K562 (cell line): ENCODE measurements around the gene XKR7. TPM values are rescaled to one million over a fixed set of nuclear protein-coding genes. Genes with fewer than 3 reads are reported as not detected.

Experiments
- ARID3A ChIP-seq: IDR thresholded peaks from 2 replicates; pipeline ENCODE4 v1.6.1; 2012; ENCODE audit warnings: low read depth, low read length, improper control_type of control experiment, borderline replicate concordance
- BRF2 ChIP-seq: IDR thresholded peaks from 3 replicates; pipeline ENCODE4 v1.6.1; 2011; ENCODE audit warnings: borderline replicate concordance, mild to moderate bottlenecking; ENCODE audit not compliant: insufficient read length, insufficient read depth
- KLF13 ChIP-seq: fragments of 450-650 bp; IDR thresholded peaks from 2 replicates; pipeline ENCODE4 v1.6.1; 2016; ENCODE audit warnings: missing genetic modification characterization, low read depth, mild to moderate bottlenecking, missing compliant biosample characterization, moderate library complexity, borderline replicate concordance
- MXD1 ChIP-seq: fragments of 250-450 bp; sonication (Bioruptor Pico); IDR thresholded peaks from 2 replicates; pipeline ENCODE4 v1.8.0; 2021; ENCODE audit warnings: borderline replicate concordance, mild to moderate bottlenecking, moderate library complexity; ENCODE audit not compliant: poor library complexity, severe bottlenecking
- NONO ChIP-seq, 2 experiments: fragments of 200-400 bp in 1 of 2; fragments of 450-650 bp in 1 of 2; formaldehyde crosslinking in 1 of 2; IDR thresholded peaks; 2 replicates each; pipeline ENCODE4 v1.6.1; 2017; ENCODE audit warnings: low read depth in 2 of 2, mild to moderate bottlenecking in 2 of 2, moderate library complexity in 2 of 2, low read length in 1 of 2
- RBM14 ChIP-seq: fragments of 200-400 bp; formaldehyde crosslinking; IDR thresholded peaks from 2 replicates; pipeline ENCODE4 v1.6.1; 2018; ENCODE audit warnings: low read depth, mild to moderate bottlenecking, low read length, moderate library complexity, borderline replicate concordance; ENCODE audit not compliant: insufficient read depth
- ZNF121 ChIP-seq: sonication (generic); formaldehyde crosslinking; conservative IDR thresholded peaks from 2 replicates; pipeline ENCODE4 v1.8.0; 2022; ENCODE audit warnings: missing genetic modification reagents
- ZNF282 ChIP-seq: sonication (generic); formaldehyde crosslinking; IDR thresholded peaks from 2 replicates; pipeline ENCODE4 v1.8.1; 2023; ENCODE audit warnings: missing genetic modification reagents
- ZNF407 ChIP-seq: fragments of 450-650 bp; IDR thresholded peaks from 2 replicates; pipeline ENCODE4 v1.6.1; 2016; ENCODE audit warnings: low read depth
- polyA plus RNA-seq, 8 experiments: library from polyadenylated mRNA; depleted of rRNA in 4 of 8; stranded (reverse) in 5 of 8; unstranded in 3 of 8; fragments of >200 nt; fragmentation: Nextera tagmentation in 2 of 8; fragmentation: Illumina TruSeq in 1 of 8; extraction: Ambion mirVana in 2 of 8; extraction: Trizol in 1 of 8; gene quantifications; 2 replicates each; pipeline versions ENCODE4 v1.2.1 to v1.2.3, GENCODE V29; 2011 to 2014; ENCODE audit warnings: inconsistent platforms in 1 of 8, missing spikeins in 1 of 8
- total RNA-seq, 7 experiments: library from RNA; depleted of rRNA in 6 of 7; stranded (reverse); fragments of >200 nt in 6 of 7; fragmentation: Illumina TruSeq in 2 of 7; extraction: Trizol in 2 of 7; gene quantifications; 2 replicates each; pipeline versions ENCODE4 v1.2.1 to v1.2.3, GENCODE V29; 2011 to 2021; ENCODE audit warnings: low replicate concordance in 1 of 7

Gene XKR7
- total and polyA plus RNA-seq, 9 of the 15 experiments (the other 6 are each of a cell fraction or from before 2014, with no cell fraction given) = 0.02 TPM; not detected in 8

- TF ChIP-seq ZNF121 (CRISPR knock-in tag) (peak; percentile 83), MXD1 (CRISPR knock-in tag) (no peak), BRF2 (no peak), RBM14 (no peak), NONO (IDR thresholded peaks at IDR 0.05; ENCODE audit: low read depth in 2 of 2, low read length in 1 of 2) (peak in 1 of 2 experiments; percentile 43; a peak in 1 of 4 replicates), ZNF282 (CRISPR knock-in tag) (peak; percentile 100), ARID3A (no peak), ZNF407 (no peak), KLF13 (tag) (0 out of 2 replicates have a peak, but pooled peaks have one; percentile 49)
Observed at GRCh38 chr20:31968291-31969126, 558 bp downstream of the XKR7 start (continued).
